T-helper 1 cell (primary cell): ENCODE data around the gene MAP3K19.
"Not testable (repeated sequence)": the region's sequence is repeated elsewhere in the genome, so short reads cannot be mapped to it uniquely, and the experiment has no call there.

ENCODE experiments used
- DNase-seq, 5 donors: peaks; one replicate each; pipeline ENCODE4 v3.0.0-alpha.2; 2012 to 2020

MAP3K19 gene

DNA sequence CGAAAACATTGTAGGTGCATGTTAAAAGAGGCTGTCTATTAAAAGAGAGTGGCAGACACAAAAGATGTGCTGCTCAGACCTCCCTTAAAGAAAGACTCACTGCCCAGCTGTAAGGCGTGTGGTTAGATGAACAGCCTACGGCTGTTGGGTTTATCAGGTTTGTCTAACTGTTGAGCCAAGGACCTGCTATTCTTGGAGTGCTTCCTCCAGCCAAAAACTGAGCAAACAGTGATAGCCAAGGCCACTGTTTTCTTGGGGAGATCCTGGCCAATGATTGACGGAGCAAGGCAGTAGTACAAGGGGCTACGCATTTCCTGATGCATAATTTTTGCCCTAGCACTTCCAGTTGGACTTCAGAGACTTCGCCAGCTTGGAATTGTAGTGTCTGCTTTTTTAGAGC, 3.4 kb upstream of the MAP3K19 start:
- no peak for DNase-seq

DNA sequence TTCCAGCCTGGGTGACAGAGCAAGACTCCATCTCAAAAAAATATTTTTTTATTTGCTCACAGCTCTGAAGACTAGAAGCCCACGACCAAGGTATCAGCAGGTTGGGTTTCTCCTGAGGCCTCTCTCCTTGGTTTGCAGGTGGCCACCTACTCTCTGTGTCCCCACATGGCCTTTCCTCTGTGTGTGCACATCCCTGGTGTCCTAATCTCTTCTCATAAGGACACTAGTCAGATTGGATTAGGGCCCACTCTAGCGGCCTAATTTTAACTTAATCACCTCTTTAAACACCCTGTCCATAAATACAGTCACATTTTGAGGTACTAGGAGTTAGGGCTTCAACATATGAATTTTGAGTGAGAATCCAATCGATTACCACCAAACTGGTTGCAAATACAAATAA, 2.9 kb upstream of the MAP3K19 start:
- DNase-seq = no peak

DNA sequence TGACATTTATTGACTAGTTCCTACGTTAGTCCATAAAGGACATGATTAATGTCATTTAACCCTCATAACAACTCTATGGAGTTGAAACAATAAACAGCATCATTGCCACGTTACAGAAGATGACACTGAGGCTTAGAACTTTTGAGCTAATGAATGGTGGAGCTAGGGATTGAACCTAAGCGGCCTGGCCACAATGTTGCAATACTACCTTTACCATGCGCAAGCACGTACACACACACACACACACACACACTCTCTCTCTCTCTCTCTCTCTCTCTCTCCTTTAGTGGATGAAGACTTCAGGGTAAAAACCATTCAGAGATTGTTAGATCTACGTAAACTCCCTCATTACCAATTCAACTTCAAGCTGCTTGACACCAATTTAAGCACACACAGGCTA, 875 bp upstream of the MAP3K19 start:
- DNase-seq = no peak

DNA sequence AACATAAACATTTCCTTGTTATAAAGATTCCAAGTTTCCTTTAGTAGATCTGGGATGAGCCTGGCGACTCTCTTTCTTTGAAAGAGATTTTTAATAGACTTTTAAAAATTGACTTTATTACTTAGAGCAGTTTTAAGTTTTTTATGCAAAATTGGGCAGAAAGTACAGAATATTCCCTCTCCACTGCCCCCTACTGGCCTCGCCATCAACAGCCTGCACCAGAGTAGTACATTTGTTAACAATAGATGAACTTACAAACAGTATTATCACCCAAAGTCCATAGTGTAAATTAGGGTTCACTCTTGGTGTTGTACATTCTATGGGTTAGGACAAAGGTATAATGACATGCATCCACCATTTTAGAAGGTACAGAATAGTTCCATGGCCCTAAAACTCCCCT, 3.9 kb downstream of the MAP3K19 start:
- no peak for DNase-seq

DNA sequence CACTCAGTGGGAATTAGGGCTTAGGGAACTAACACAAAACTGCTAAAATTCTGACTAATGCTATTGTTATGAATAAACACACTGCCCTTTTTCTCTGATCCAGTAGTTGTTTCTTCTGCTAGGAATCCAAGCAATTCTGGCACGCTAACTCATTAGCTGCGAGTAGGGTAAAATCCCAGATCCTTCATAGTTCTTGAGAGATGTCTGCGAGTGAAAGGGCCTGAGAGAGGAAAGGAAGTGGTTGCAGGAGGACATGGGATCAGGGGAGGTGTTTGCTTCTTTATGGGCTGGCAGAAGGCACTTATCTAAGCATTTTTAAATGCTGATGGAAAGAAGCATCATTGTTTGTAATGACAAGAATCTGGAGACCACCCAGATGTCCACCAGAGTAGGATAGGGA, 9.4 kb downstream of the MAP3K19 start:
- no peak for DNase-seq

DNA sequence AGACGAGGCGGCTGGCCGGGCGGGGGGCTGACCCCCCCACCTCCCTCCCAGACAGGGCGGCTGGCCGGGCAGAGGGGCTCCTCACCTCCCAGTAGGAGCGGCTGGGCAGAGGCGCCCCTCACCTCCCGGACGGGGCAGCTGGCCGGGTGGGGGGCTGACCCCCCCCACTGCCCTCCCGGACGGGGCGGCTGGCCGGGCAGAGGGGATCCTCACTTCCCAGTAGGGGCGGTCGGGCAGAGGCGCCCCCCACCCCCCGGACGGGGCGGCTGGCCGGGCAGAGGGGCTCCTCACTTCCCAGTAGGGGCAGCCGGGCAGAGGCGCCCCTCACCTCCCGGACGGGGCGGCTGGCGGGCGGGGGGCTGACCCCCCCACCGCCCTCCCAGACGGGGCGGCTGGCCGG, 14.0 kb downstream of the MAP3K19 start:
- DNase-seq = not testable (repeated sequence)

DNA sequence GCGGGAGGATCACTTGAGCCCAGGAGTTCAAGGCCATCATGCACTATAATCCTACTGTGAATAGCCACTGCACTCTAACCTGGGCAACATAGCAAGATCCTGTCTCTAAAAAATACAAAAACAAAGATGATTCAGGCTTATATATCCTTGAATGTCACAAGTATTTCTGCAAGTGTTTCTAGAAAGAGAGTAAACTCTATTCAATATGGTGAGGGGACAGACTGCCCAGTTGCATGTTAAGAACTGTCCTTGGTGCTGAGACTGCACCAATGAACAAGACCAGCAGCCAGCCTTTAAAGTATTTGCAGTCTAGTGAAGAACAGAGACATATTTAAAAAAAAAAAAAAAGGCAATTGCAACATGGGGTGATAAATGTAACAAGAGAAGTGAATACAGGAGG, 16.4 kb downstream of the MAP3K19 start:
- DNase-seq = no peak

DNA sequence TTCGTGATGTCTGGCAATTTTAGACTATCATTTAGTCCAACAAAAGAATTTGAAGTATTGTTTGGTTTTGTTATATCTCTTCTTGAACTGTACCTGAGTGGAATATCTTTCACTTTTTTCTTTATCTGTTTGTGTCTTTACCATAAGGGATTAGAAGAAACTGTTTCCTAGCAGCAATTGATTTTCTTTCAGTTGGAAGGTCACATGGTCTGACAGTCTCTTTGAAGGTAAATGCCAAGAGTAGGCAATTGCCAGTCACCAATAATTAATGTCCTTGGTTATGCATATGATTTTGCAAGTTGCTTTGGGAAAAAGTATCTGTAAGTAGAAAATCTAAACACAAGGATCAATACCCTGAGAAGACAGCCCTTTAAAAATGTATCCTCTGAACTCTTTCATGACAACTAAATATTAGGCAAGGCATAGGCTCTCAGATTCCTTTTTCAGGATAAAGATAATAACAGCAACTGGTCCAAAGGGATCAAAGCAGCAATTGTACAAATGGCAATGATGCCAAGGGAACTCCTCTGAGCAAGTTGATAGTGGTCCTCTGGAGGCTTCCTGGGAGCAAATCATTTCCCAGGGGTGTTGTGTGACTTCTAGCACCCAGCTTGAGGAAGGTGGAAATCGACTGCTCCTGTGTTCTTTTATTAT, 17.6 kb downstream of the MAP3K19 start:
- no peak for DNase-seq

DNA sequence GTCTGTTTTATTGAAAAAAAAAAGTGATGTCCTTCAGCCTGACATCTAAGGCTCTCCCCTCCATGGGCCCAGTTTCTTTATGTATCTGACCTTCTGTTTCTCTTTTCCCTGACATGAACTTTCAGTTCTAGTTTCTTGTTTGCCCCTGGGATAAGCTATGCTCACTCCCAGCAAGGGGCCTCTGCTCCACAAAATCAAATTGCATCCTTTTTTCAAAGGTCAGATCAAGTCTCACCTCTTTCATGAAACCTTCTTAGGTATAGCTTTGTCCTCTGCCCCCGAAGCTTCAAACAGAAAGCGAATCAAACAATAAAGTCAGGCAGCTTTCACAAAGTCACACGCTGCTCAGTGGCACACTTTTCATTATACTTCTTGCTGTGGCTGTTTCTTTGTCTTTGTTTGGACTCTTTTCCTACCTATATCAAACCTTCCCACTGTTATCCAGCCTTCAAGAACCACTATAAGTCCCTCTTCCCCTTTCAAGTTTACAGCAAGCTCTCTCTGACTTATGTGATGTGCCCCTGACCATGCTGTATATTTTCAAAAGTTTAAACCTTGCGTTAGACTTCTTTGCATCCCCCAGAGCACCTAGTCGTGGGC, 23.3 kb downstream of the MAP3K19 start:
- no peak for DNase-seq

DNA sequence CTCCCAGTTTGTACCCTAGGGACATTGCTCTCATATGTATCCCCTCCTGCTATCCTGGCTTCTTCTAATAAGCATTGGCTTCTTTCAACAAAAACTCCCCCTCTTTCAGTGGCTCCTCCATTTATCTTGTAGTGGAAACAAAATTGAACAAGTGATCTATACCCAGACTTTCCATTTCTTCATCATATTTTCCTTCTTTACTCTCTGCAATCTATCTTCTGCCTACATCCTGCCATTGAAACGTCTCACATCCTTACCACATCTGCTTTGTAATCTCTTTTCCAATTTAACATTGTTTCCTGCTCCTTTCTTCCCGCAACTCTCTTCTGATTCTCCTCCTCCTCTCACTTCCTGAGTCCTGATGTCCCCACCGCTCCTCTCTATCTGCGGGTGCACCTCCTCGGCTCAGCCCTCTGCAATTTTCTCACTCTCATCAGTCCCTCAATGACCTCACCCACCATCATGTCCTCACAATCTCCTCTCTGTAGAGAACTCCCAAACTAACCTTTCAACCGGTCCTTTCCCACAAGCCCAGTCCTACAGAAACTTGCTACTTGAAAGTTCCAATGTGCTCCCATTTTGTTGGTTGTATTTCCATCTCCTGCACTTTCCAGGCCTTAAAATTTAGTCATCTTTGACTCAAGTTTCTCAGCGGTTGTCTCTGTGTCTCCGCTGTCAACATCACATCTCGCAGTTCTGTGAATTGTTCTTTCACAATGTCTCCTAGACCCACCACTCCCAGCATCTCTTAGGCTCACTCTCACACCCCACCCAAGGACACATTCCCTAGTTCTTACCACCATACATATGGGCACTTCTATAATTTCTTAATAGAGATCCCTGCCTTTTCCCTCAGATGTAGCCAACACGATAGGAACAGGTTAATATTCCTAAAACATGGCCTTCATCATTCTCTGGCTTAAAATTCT, 24.0 kb downstream of the MAP3K19 start:
- DNase-seq = no peak

DNA sequence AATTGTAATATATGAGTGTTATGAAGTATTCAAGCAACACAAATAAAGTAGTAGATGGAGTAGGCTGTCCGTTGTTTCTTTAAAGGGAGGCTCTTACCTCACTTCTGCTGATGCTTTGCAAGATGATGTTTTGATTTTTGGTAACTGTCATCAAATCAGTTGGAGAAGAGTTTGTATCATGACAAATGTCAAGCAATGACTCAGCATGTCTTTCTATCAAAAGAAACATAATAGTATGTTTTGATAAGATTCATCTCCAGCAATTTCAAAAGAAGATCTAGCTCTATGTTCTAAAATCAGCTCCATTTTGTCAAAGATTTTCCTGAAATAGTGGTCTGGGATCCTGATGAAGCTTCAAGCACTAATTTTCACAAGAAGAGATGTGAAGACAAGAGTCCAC, 25.6 kb downstream of the MAP3K19 start:
- DNase-seq = no peak

DNA sequence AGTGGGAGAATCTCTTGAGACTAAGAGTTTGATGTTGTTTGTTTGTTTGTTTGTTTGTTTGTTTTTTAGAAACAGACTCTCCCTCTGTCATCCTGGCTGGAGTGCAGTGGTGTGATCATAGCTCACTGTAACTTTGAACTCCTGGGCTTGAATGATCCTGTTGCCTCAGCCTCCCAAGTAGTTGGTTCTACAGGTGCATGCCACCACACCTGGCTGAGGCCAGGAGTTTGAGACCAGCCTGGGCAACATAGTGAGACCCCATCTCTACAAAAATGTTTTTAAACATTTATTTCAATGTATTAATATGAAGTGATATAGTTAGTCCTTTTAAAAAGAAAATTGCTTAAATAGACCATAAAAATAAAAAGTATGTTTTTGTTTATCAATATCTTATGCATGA, 35.6 kb downstream of the MAP3K19 start:
- DNase-seq = no peak

DNA sequence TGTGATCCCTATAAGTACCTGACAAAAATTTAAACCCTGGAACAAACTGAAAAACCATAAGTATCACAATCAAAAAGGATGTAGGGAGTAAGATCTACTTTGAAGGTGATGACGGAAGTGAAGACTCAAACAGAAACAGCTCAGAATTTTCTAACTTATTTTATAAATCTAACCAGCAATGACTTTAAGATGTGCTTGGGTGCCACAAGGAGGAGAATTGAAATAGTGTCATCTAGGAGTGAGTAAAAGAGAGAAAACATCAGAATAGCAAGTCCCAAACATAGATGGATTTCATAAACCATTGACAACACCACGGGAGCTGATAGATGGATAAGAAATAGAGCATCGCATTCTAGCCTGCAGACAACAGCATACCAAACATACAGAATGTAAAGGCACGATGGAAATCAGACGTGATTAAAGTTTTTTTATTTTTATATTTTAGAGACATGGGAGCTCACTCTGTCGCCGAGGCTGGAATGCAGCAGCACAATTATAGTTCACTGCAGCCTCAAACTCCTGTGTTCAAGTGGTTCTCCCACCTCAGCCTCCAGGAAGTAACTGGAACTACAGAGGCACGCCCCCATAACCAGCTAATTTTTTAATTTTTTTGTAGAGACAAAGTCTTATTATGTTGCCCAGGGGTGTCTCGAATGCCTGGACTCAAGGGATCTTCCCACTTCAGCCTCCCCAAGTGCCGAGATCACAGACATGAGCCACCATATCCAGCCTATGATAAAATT, 36.9 kb downstream of the MAP3K19 start:
- peak in 1 of 5 donors; percentile 18 for DNase-seq

DNA sequence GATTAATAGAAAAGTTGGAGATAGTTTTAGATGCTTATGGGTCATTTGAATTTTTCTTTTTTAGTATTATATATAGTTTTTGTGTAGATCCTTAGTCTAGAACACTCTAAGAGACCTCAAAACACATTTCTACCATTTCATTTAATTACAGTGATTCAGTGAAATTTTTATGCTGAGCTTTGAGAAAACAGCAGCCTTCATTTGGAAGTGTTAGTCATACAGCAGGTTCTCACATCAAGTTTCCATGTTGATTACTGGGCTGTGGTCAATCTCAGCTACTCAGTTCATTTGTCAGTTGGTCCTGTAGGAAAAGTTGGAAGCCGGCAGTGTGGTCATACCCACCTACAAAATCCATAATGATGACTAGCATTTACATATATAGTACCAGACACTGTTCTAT, 37.9 kb downstream of the MAP3K19 start:
- DNase-seq = no peak

DNA sequence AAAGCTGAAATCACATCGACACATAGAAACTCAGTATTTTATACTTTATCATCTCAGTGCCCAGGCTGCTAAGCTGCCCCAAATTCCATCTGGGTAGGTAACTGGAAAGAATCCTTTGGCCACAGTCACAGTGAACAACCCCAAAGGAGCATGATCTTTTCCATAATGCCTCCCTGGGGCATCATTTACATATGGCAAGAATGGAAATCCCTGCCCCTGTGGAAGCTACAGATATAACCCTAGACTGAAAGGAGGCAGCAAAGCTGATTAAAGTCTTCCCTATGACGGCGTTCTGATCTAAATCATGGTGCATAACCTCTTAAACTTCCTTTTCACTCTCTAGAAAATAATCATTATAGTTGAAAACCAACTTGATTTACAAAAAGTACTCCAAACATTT, 41.5 kb downstream of the MAP3K19 start:
- no peak for DNase-seq

DNA sequence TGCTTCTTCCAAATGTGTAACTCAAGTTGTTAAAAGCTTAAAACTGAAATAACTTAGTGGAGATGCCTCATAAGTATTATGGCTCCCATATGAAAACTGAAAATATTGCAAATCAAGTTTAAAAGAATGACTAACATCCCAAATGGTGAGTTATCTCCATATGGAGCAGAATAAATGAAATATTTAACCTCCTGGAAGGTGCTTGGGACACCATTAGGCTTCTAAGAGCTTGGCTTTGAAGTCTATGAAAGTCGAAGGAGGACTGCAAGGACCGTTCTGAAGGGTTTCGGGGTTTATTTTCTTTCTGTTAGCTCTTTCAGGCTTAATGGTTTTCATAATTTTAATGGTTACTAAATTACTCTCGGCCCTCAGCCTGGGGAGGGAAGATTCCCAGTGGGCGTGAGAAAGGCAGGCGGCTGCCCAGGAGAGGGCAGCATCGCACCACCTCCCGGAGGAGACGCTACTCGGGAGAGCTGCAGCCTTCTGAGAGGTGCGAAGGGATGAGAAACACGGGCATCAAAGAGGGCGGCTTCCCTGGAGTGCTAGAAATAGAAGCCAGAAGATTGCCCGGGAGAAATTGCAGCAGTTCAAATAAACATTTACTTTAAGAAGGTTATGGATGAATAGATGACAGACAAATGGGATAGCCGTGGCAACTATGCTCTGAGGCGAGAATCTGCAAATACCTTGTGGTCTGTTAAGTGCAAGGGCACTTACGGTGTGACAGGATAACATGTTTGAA, 43.1 kb downstream of the MAP3K19 start:
- peak; percentile 31 to 61 (median 60) for DNase-seq

DNA sequence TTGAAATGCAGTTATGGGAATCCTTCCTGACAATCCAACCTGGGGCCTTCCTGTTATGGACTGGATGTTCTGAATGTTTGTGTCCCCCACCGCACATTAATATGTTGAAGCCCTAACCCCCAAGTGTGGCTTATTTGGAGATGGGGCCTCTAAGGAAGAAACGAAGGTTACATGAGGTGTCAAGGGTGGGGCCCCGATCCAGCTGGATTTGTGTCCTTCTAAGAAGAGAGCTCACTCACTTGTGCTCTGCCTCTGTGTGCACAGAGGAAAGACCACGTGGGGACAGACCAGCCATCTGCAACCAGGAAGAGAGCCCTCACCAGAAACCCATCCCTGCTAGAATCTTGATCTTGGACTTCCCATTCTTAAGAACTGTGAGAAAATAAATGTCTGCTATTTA, 44.4 kb downstream of the MAP3K19 start:
- DNase-seq = no peak

DNA sequence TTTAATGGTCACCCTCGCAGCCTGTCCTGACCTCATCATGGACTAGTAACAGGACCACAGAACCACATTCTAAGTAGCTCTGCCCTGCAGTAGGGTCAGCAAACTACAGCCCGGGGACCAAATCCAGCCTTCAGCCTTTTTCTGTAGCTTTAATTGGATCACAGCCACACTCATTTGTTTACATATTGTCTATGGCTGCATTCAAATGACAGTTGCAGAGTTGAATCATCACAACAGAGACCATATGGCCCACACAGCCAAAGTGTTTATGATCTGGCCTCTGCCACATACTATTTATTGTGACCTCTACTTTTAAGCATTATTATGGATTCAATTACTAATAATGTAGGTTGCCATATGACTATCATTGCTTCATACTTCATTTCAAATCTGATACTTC, 47.7 kb downstream of the MAP3K19 start:
- DNase-seq = no peak

DNA sequence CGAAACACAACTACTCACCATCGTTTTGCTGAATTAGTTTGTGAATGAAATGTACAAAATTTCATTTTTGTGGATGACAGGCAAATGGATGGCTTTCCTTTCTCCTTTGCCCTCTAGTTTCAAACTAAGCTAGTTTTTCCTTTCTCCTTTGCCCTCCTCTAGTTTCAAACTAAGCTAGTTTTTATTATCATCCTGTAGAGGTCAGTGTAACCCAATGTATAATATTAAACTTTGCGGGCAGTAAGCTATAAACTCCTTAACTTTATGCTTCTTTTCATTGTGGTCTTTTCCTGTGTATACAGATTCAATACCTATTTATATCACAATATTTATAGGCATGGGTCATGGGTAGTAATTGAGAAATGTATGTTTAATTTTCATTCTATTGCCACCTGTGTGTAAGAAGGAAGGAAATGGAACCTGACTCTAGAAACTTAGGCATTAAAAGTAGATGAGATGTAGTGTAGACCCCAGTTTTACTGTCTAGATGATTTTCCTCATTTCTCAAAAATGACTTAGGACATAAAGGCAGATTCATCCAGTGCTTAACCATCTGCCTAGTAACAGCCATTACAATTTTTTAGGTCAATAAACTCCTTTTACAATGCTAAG, 58.1 kb downstream of the MAP3K19 start:
- peak in 1 of 5 donors; percentile 18 for DNase-seq

DNA sequence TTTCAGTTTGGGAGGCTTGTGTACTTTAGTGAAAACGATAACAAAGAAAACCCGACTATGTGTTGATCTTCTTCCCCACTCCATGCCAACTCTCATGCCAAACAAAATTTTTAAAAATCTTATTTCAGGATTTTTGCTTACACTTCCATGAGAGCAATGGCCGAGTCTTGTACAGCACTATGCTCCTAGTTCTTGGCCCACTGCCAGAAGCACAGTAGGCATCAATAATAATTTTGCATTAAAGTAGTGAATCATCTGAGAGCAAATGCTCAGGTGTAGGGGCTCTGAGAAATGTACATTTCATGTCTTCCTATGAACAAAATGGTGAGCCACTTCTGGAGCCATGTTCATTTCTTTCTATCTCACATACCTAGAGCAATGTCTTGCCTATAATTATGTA, 62.2 kb downstream of the MAP3K19 start:
- DNase-seq = no peak

DNA sequence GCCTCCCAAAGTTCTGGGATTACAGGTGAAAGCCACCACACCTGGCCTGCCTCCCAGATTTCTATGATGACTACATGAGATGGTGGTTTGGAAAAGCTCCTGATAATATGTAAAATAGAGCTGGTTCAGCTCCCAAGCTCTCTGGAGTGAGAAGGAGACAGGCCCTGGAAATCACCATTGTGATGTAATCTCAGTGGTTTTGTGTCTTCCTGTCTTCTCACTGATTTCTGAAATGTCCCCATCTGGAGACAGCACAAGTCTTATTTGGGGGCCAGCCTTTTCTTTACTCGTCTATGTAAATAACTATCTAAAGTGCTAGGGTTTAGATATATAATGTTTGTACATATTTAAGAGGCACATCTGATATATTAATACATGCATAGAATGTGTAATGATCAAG, 64.6 kb downstream of the MAP3K19 start:
- no peak for DNase-seq

DNA sequence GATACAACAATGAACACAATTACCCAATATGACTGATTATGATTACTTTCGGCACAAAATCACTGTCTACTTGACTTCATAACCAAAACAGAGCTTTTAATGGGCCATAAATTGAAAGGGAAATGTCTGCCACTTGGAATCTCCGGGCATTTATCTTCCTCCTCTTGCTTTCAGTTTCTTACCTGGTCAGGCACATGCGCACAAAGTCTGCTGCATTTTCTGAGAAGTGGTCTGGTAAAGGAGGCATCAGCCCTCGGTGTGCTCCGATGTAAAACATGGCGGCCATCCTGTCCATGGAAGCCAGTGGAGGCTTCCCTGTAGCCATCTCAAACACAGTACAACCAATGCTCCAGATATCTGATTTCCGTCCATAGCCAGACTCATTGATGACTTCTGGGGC, 66.6 kb downstream of the MAP3K19 start:
- DNase-seq = no peak
